Heart right ventricle (tissue), 16 donors: ENCODE results near the gene ARHGAP23. TPM values are rescaled to one million over a fixed set of nuclear protein-coding genes. Genes with fewer than 3 reads are reported as not detected.

Source experiments
- ATAC-seq, 8 donors: fragments of 200-7000 bp; cut with Tn5 transposase; one replicate each; pipeline ENCODE4 v1.9.1; 2020; ENCODE audit warnings: mild to moderate bottlenecking in 8 of 8, moderate library complexity in 8 of 8, moderate number of reproducible peaks in 1 of 8
- DNase-seq, 2 donors: peaks; one replicate each; pipeline ENCODE4 v3.0.0-alpha.2; 2020
- H3K27ac ChIP-seq, 10 donors: fragments of 200-600 bp; sonication (generic) in 2 of 10; one replicate each; pipeline versions ENCODE4 v1.5.0 to v1.8.0; 2020 to 2022; ENCODE audit warnings: mild to moderate bottlenecking in 3 of 10
- H3K27me3 ChIP-seq, 7 donors: fragments of 200-600 bp; one replicate each; pipeline ENCODE4 v1.8.0; 2021 to 2022; ENCODE audit warnings: mild to moderate bottlenecking in 2 of 7
- H3K36me3 ChIP-seq, 9 donors: fragments of 200-600 bp; sonication (generic) in 1 of 9; one replicate each; pipeline versions ENCODE4 v1.5.0 to v1.8.0; 2020 to 2022; ENCODE audit warnings: mild to moderate bottlenecking in 2 of 9
- H3K4me1 ChIP-seq, 9 donors: fragments of 200-600 bp; sonication (generic) in 1 of 9; one replicate each; pipeline versions ENCODE4 v1.5.0 to v1.8.0; 2020 to 2022; ENCODE audit warnings: mild to moderate bottlenecking in 4 of 9
- H3K4me3 ChIP-seq, 10 donors: fragments of 200-600 bp; sonication (generic) in 2 of 10; one replicate each; pipeline versions ENCODE4 v1.5.0 to v1.8.0; 2020 to 2022; ENCODE audit warnings: mild to moderate bottlenecking in 7 of 10, moderate library complexity in 2 of 10
- H3K9me3 ChIP-seq, 11 donors: fragments of 200-600 bp in 10 of 11; sonication (generic) in 2 of 11; one replicate each; pipeline versions ENCODE4 v1.5.0 to v1.8.0; 2013 to 2022; ENCODE audit warnings: mild to moderate bottlenecking in 2 of 11, control low read depth in 1 of 11, moderate library complexity in 1 of 11
- WGBS, 2 donors: extraction: QIAGEN DNeasy Blood & Tissue Kit; methylation state at CpG; one replicate each; pipeline ENCODE4 v1.1.7; 2013; ENCODE audit warnings: inconsistent platforms in 1 of 2; 5-methylcytosine and 5-hydroxymethylcytosine counted together
- intact Hi-C, 10 donors: fragments of 100-400 bp; cut with DNase I; formaldehyde crosslinking; loops; one replicate each; pipeline versions ENCODE4 v1.11.1 to v1.14.2; 2022
- long read RNA-seq, 3 donors: library from polyadenylated mRNA; unstranded; transcript quantifications; one replicate each; pipeline ENCODE4 v2.0.0, GENCODE V29; 2020 to 2021
- polyA plus RNA-seq, 2 donors: library from polyadenylated mRNA; stranded (reverse); fragments of 200-250 nt; gene quantifications; one replicate each; pipeline ENCODE4 v1.2.3, GENCODE V29; 2013
- total RNA-seq, 10 donors: library from RNA; stranded (reverse); fragmentation: NEBNext Ultra II Directional in 3 of 10; extraction: Animal tissue kit (Norgen Biotek cat#: 25700) in 3 of 10; gene quantifications; one replicate each; pipeline versions ENCODE4 v1.2.1 to v1.2.4, GENCODE V29; 2021 to 2023
- TF ChIP-seq, protein P1 (sequence below), 9 donors: fragments of 200-600 bp; sonication (generic) in 2 of 9; IDR thresholded peaks; one replicate each; pipeline versions ENCODE4 v1.5.0 to v1.8.0; 2021 to 2022; ENCODE audit warnings: antibody characterized with exemption in 9 of 9, mild to moderate bottlenecking in 5 of 9, moderate library complexity in 1 of 9
- donor health status: Arrhythmogenic right ventricular cardiomyopathy.
- donor health status: ischemic (EF 13 %, LVEDD 7.1; RV severe dilation, severe dysfunction).
- donor health status: healthy with polysubstance abuse.
- donor health status: DM: no; HTN: yes; CAD: no.
- donor health status: DM: no; HTN: no; CAD: no.
- donor health status: ischemic (EF 25% LVEDD 6.9; RV normal size, moderate dysfunction).
- donor health status: ischemic (EF 25% LVEDD 5.7; RV mildly dilated, moderate dysfunction).
- donor health status: healthy.
- donor health status: DM: yes; HTN: yes; CAD: no.
- donor health status: Ischemic cardiomyopathy.
- donor health status: ischemic (EF 35%, LVEDD 5.7; RV mildly dilated, moderate dysfunction).
- donor health status: nonischemic (EF 11% LVEDD 7.7; RV severe dilation, severe dysfunction).
- donor health status: DM: yes; HTN: yes; CAD: no.
- donor health status: PGD.
- donor health status: ischemic (EF 29% LVEDD 5.4; RV normal size, mild dysfunction).
- donor health status: nonischemic (EF 23%, LVEDD 6.1; RV moderate dilation, normal function).

The ARHGAP23 gene, protein sequence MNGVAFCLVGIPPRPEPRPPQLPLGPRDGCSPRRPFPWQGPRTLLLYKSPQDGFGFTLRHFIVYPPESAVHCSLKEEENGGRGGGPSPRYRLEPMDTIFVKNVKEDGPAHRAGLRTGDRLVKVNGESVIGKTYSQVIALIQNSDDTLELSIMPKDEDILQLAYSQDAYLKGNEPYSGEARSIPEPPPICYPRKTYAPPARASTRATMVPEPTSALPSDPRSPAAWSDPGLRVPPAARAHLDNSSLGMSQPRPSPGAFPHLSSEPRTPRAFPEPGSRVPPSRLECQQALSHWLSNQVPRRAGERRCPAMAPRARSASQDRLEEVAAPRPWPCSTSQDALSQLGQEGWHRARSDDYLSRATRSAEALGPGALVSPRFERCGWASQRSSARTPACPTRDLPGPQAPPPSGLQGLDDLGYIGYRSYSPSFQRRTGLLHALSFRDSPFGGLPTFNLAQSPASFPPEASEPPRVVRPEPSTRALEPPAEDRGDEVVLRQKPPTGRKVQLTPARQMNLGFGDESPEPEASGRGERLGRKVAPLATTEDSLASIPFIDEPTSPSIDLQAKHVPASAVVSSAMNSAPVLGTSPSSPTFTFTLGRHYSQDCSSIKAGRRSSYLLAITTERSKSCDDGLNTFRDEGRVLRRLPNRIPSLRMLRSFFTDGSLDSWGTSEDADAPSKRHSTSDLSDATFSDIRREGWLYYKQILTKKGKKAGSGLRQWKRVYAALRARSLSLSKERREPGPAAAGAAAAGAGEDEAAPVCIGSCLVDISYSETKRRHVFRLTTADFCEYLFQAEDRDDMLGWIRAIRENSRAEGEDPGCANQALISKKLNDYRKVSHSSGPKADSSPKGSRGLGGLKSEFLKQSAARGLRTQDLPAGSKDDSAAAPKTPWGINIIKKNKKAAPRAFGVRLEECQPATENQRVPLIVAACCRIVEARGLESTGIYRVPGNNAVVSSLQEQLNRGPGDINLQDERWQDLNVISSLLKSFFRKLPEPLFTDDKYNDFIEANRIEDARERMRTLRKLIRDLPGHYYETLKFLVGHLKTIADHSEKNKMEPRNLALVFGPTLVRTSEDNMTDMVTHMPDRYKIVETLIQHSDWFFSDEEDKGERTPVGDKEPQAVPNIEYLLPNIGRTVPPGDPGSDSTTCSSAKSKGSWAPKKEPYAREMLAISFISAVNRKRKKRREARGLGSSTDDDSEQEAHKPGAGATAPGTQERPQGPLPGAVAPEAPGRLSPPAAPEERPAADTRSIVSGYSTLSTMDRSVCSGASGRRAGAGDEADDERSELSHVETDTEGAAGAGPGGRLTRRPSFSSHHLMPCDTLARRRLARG (N-terminal part only)
- total RNA-seq (10 to 100 TPM; 48.3 to 78.4 (median 68.0) TPM), polyA plus RNA-seq (10 to 100 TPM; 31.5 to 33.2 TPM)
- long read RNA-seq, donor 1, partial matches to known transcripts = 25 of 42 reads
- long read RNA-seq, donor 1, other reads (novel, unspliced or antisense) = 17 of 42 reads
- long read RNA-seq, donor 2, partial matches to known transcripts = 40 of 69 reads
- long read RNA-seq, donor 2, other reads (novel, unspliced or antisense) = 27 of 69 reads
- long read RNA-seq, donor 3, partial matches to known transcripts = 2 of 15 reads
- long read RNA-seq, donor 3, other reads (novel, unspliced or antisense) = 13 of 15 reads

DNA sequence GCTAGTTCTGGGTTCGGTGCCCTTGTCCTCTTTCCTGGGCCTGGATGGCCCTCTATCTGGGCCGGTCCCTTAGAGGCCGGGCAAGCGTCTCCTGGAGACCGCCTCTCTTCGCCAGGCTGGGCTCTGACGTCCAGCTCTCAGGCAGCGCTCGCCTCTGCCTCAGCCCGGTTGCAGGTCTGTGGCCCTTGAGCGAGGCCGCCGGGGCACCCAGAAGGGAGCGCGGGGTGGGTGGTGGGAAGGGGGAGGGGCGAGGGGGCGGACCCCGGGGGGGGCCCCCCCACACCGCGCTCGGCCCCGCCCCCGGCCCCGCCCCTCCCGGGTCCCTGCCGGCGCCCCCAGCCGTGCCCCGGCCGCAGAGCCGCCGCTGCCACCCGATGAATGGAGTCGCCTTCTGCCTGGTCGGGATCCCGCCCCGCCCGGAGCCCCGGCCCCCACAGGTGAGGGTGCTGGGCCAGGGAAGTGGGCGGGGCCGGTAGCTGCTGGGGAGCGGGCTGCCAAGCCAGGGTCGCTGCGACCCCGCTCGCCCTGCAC is at the start of gene ARHGAP23:
TSS of gene ARHGAP23 (plus strand) at position 353 of the 531 bp plus-strand sequence. CDS start at position 375, 22 bp downstream.
- H3K36me3 ChIP-seq = no peaks in the 10 kb centered on the region
- ATAC-seq (peak; percentile 53 to 76 (median 67)), DNase-seq (peak; percentile 77 to 80)
- H3K27me3 ChIP-seq = peaks cover 0 to under 1% (median 0%) of the 10 kb centered on the region in 7 donors
- whole genome bisulfite sequencing, 2 donors = 0% methylated on average over 19 to 46 of the region's 46 CpGs
- peak within 1 kb of the TSS; percentile 91 to 100 (median 96) for H3K27ac ChIP-seq
- H3K9me3 ChIP-seq = no peaks in the 10 kb centered on the region
- intact Hi-C loops = loop anchor here in 6 of 10 donors (5.0 to 10.0 kb wide), 4 partner anchors 34 to 237 kb away; no protein-coding TSS in a partner anchor
- peak within 1 kb of the TSS; percentile 80 to 99 (median 95) for H3K4me3 ChIP-seq
- peaks cover 19 to 87% (median 67%) of the 10 kb centered on the region in 9 donors for H3K4me1 ChIP-seq
- TF ChIP-seq, protein P1, sequence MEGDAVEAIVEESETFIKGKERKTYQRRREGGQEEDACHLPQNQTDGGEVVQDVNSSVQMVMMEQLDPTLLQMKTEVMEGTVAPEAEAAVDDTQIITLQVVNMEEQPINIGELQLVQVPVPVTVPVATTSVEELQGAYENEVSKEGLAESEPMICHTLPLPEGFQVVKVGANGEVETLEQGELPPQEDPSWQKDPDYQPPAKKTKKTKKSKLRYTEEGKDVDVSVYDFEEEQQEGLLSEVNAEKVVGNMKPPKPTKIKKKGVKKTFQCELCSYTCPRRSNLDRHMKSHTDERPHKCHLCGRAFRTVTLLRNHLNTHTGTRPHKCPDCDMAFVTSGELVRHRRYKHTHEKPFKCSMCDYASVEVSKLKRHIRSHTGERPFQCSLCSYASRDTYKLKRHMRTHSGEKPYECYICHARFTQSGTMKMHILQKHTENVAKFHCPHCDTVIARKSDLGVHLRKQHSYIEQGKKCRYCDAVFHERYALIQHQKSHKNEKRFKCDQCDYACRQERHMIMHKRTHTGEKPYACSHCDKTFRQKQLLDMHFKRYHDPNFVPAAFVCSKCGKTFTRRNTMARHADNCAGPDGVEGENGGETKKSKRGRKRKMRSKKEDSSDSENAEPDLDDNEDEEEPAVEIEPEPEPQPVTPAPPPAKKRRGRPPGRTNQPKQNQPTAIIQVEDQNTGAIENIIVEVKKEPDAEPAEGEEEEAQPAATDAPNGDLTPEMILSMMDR (IDR thresholded peaks at IDR 0.05) = no peak

DNA sequence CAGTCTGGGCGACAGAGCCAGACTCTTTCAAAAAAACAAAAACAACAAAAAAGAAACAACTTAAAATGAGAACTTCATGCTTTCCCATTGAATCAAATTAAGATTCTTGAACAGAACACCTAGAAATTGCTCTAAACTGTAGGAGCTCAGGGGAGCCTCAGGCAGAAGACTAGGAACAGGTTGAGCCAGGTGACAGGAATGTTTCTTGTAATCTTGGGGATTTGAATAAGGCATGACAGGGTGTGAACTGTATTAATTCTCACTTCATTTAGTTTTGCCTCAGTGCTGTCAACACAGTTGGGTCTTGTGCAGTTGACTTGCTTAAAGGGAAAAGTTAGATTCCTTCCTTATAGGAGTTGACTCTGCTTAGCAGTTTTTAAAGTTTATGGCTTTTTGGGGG is 48.8 kb upstream of the ARHGAP23 start:
- no peak overlapping the region for H3K4me3 ChIP-seq
- no peaks in the 10 kb centered on the region for H3K9me3 ChIP-seq
- ATAC-seq (no peak), DNase-seq (no peak)
- H3K36me3 ChIP-seq = peaks cover 0 to 95% (median 19%) of the 10 kb centered on the region in 9 donors
- H3K27me3 ChIP-seq = no peaks in the 10 kb centered on the region
- intact Hi-C loops = loop anchor here in 1 of 10 donors (5.0 kb wide), 1 partner anchor 57 kb away; no protein-coding TSS in a partner anchor
- TF ChIP-seq, protein P1 (IDR thresholded peaks at IDR 0.05) = no peak
- no peak overlapping the region for H3K27ac ChIP-seq
- WGBS, 2 donors = 96 to 98% methylated on average over 1 of the region's 1 CpG
- H3K4me1 ChIP-seq = no peaks in the 10 kb centered on the region

DNA sequence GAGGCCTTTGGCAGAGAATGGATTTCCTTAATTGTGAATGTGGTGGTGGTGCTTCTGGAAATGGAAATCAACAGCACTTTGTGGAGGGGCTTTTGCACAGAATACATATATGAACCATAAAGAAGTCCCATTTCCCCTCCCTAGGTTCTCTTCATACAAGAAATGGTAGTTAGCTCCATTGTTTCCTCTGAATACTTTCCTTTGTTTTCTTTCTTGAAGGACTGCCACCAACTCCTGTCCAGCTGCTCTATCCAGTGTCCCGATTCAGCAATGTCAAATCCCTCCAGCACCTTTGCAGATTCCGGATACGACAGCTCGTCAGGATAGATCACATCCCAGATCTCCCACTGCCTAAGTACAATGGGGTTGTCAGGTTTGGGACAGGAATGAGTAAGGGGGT is 33.2 kb upstream of the ARHGAP23 start:
- Histone ChIP-seq H3K27ac (no peak overlapping the region), H3K4me3 (no peak overlapping the region), H3K36me3 (peaks cover 0 to 64% (median 35%) of the 10 kb centered on the region in 9 donors), H3K27me3 (no peaks in the 10 kb centered on the region), H3K9me3 (no peaks in the 10 kb centered on the region), H3K4me1 (peaks cover 0 to 6% (median 0%) of the 10 kb centered on the region in 9 donors)
- intact Hi-C loops = loop anchor here in 1 of 10 donors (5.0 kb wide), 1 partner anchor 38 kb away; no protein-coding TSS in a partner anchor
- ATAC-seq (no peak), DNase-seq (no peak)
- 94 to 96% methylated on average over 4 of the region's 4 CpGs for WGBS, 2 donors
- TF ChIP-seq, protein P1 (IDR thresholded peaks at IDR 0.05) = no peak
